NK-92 treated with Interleukin-12 subunit alpha and Interleukin-12 subunit beta, amount 100 ng/mL, for 24 hours (cell line): ENCODE results near the gene MRLN.
"Not testable (repeated sequence)": the region's sequence is repeated elsewhere in the genome, so short reads cannot be mapped to it uniquely, and the experiment has no call there.

Source experiments
- DNase-seq: peaks from one replicate; lab custom pipeline; 2025; lab: John Stamatoyannopoulos, UW

Gene MRLN

DNA sequence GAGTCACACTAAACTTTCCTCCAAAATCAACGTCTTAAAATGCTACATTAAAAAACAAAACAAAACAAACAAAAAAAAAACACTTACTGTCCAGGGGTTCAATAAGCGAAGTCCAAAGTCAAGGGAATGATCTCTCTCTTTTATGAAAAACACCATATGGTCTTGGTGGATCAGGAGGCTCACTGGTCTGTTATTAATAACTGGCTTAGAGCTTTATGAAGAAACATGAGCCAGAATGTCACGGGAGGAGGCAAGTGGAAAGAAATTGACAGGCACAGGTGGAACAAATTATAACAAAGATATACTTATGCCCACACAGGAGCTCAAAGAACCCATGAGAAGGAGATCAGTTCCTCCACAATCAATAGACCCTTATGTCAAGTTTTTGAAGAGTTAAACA is at the start of gene MRLN:
Gene MRLN (minus strand): TSS at position 189 of the 400 bp plus-strand sequence.
- no peak for DNase-seq

GRCh38 chr10:59801171-59801570 is 47.9 kb upstream of the MRLN start:
- no peak for DNase-seq

DNA sequence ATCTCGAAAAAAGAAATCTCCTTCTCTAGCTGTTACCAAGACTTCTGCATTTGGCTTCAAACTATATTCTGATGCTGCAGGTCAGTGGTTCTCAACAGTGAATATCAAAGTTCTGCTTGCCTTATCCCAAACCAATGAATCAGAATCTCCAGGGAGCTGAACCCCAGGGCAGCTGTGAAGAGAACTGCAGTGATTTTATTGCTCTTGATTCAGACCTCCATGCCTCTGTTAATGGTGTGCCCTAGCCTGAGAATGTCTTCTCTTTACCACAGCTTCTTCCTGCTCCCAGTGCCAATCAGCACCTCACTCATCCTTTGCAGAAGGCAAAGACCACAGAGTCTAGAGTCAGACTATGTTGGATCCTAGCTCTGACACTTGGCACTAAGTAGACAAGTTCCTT is 46.2 kb upstream of the MRLN start:
- no peak for DNase-seq

- DNase-seq, result no peak
Measured at GRCh38 chr10:59793919-59794318, 40.7 kb upstream of the MRLN start.

DNA sequence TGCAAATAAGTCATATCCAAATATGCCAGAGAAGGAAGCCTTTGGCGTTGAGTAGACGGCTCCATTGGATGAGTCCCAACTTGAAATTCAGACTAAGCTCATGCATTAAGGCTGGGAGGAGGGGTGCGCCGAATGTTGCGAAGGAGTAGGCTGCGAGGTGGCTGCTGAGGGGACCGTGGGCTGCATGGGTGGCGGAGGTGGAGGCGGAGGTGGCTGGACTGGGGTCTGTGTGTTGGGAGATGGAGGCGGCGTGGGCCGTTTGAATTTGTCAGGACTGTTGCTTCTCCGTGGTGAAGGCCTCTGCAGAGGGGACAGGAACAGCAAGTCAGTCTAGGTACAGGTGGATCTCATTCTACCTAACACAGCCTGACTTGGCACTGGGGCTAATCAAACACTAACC is 39.6 kb upstream of the MRLN start:
- no peak for DNase-seq

DNA sequence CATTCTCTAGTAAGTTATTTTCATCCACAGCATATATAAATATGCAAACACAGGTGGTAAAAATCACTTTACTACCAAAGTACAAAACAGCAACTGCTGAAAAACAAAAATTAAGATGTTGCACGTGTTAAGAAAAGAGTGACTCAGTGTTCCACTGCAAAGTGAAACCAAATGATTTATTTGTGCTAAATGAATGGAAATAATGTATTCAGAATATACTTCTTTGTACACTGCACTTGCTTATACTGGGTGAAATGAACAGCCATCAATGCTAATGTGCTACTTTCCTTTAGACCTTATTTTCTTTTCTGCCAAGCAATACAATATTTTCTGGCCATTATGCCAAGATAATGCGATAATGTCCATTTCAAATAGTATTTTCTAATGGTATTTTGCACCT is 38.3 kb upstream of the MRLN start:
- no peak for DNase-seq

DNA sequence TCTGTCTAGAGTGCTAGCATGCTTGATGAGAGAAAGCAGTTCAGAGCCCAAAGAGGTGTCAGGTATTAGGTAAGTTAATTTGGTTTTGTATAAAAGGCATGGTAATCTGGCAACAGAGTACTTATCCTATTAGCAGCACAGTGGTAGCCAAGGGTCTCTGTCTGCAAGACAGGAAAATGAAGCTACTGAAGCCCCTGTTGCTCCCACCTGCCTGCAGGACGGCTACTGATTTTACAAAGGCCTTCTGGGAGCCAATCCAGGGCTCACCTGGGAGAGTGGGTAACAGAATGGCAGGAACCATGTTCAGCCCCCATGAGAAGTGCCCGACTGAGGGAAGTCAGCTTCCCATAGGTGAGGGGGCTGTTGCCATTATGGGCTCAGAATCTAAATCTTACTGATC is 36.8 kb upstream of the MRLN start:
- not testable (repeated sequence) for DNase-seq

DNA sequence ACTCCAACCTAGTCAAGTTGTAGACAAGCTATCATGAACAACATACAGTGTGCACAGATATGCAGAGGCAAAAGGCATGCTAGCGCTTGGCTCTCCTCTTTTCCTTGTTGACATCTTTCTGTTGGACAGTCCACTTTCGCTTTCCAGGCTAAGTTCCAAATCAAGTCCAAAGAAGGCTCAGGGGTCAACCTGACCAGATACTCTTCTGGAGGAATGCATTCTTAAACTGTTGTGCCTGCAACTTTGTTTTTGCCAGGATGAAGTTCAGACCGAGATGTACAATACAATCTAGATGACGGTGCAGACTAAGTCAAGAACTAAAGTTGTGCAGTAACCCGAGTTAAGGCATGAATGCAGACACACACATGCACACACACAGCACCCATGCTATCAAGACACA is 35.7 kb upstream of the MRLN start:
- DNase-seq, result not testable (repeated sequence)

DNA sequence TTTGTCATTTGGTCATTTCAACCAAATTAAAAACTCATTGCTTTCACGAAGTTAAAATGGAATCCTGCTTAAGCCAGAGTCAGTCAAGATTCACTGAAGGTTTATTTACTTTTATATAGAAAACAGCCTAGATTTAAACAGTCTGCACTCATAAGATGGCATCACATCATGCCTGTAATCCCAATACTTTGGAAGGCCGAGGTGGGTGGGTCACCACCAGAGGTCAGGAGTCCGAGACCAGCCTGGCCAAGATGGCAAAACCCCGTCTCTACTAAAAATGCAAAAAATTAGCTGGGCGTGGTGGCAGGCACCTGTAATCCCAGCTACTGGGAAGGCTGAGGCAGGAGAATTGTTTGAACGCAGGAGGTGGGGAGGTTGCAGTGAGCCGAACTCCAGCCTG is 33.8 kb upstream of the MRLN start:
- not testable (repeated sequence) for DNase-seq

- not testable (repeated sequence) for DNase-seq
Measured at GRCh38 chr10:59785476-59785875, 32.2 kb upstream of the MRLN start.

- no peak for DNase-seq
Measured at GRCh38 chr10:59781511-59781910, 28.3 kb upstream of the MRLN start.

GRCh38 chr10:59779756-59780533 is 26.7 kb upstream of the MRLN start:
- DNase-seq, result no peak

- DNase-seq, result no peak
Measured at GRCh38 chr10:59774451-59774850, 21.2 kb upstream of the MRLN start.

- no peak for DNase-seq
Measured at GRCh38 chr10:59773088-59773487, 19.8 kb upstream of the MRLN start.

DNA sequence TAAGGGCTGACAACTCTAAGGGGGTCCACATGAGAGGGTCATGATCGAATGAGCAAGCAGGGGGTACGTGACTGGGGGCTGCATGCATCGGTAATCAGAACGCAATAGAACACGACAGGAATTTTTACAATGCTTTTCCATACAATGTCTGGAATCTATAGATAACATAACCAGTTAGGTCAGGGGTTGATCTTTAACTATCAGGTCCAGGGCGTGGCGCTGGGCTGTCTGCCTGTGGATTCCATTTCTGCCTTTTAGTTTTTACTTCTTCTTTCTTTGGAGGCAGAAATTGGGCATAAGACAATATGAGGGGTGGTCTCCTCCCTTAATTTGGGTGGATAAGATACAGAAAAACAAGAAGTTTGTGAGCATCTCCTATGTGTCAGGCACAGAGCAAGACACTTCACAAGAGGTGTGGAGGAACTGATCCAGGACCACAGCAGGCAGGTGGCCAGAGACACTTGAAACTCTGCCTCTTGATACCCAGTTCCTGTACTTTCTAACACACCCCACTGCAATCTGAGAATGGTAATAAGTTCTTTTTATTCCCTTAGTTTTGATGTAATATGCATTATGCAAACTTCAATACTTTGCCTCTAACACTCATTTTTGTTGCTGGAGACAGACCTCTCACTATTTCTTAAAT is 18.0 kb upstream of the MRLN start:
- no peak for DNase-seq

DNA sequence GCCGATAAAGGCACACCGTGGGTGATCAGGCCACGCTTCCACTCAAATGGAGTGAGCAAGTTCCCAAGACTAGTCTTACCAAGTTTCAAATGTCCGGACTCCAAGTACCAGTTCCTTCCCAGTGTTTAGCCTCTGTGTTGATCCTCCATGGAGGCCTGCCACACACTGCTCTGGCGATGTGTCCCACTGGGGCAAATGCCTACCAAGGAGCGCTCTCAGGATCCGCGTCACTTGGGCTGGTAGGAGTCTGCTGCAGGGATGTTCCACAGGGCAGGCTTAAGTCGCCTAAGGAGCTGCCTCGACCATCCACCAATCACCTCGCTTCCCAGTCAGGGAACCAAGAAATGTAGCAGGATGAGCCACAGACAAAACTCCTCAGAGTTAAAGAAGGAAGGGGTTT is 17.4 kb upstream of the MRLN start:
- no peak for DNase-seq

DNA sequence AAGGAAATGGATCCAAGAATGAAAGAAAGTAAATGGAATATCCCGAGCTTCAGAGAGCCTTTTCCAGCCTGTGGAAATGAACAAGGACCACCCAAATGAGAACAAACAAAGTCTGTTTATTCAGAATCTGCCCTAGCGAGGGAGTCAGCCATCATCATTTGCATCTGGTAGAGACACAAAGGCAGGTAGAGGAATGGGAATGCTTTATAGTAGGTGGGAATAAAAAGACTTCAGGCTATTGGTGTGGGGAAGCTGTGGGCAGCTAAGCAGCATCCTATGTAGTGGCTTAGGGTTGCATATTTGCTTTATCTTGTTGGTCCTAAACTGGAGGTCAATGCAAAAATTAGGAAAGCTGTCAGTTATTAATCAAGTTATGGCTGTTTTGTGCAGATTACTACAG is 9.2 kb upstream of the MRLN start:
- DNase-seq, result no peak

GRCh38 chr10:59757966-59758365 is 4.7 kb upstream of the MRLN start:
- DNase-seq, result no peak

DNA sequence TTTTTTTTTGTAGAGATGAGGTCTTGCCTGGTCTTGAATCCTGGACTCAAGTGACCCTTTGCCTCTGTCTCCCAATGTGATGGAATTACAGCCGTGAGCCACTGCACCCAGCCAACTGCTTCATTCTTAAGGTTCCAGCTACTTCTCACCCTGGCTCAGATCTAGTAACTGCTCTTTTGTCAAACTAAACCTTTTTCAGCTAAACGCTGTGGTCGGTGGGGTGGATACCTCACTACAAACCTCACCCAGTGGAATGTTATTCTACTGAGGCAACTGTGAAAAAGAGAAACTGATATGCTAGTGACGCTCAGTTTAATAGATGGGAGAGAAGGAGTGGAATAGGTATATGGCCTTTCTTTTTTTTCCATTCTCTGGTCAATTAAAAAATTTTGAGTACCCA is 1.7 kb upstream of the MRLN start:
- DNase-seq, result no peak

DNA sequence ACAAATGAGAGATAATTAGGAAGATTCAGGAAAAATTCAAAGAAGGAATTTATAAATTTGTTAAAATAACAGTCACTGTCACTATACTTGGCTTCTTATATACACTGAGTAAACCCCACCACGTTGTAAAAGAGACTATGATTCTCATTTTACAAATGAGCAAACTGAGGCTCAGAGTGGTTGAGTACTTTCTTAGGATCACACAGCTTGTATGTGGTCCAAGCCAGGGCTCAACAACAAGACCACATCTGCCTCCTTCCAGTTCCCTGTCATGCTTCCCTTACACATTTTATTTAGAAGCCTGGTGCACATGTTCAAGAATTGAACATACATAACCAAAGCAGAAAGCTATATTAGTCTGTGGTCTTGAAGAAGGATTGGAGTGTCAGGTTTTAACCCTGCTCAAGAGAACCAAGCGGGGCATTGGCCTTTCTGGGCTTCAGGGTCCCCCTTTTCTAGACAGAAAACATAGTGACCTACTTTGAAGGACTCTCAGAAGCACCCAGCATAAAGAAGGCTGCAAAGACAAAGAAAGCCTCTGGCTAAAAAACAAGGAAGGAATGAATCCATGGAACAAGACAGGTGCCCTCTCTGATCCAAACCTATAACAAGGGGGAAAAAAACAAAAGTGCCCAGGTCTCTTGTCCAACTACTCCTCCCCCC is 846 bp downstream of the MRLN start:
- no peak for DNase-seq

GRCh38 chr10:59750155-59750945 is 2.9 kb downstream of the MRLN start:
- no peak for DNase-seq

- DNase-seq, result no peak
Measured at GRCh38 chr10:59748834-59749233, 4.4 kb downstream of the MRLN start.
